GM18520 (cell line): ENCODE results near the gene RAB9B.
"Not testable (repeated sequence)": the region's sequence is repeated elsewhere in the genome, so short reads cannot be mapped to it uniquely, and the experiment has no call there.

Experiments used
- ATAC-seq: cut with Tn5 transposase; IDR thresholded peaks from one replicate; pipeline ENCODE4 v1.9.1; 2021; ENCODE audit not compliant: unreplicated experiment

RAB9B gene

GRCh38 chrX:103817101-103817500 lies 15.0 kb downstream of the RAB9B start:
- ATAC-seq: not testable (repeated sequence)

GRCh38 chrX:103811858-103812257 lies 20.2 kb downstream of the RAB9B start:
- no peak for ATAC-seq

- no peak for ATAC-seq
Measured at GRCh38 chrX:103806862-103807474, 25.1 kb downstream of the RAB9B start.

GRCh38 chrX:103805860-103806259 lies 26.2 kb downstream of the RAB9B start:
- ATAC-seq: no peak

GRCh38 chrX:103800318-103800717 lies 31.7 kb downstream of the RAB9B start:
- no peak for ATAC-seq

- ATAC-seq: no peak
Measured at GRCh38 chrX:103797691-103798090, 34.4 kb downstream of the RAB9B start.

- no peak for ATAC-seq
Measured at GRCh38 chrX:103794119-103794518, 37.9 kb downstream of the RAB9B start.

- ATAC-seq: no peak
Measured at GRCh38 chrX:103793545-103793940, 38.5 kb downstream of the RAB9B start.

GRCh38 chrX:103792916-103793544 lies 39.0 kb downstream of the RAB9B start:
- ATAC-seq: no peak

- no peak for ATAC-seq
Measured at GRCh38 chrX:103791826-103792485, 40.1 kb downstream of the RAB9B start.

GRCh38 chrX:103791228-103791627 lies 40.8 kb downstream of the RAB9B start:
- no peak for ATAC-seq

- ATAC-seq: no peak
Measured at GRCh38 chrX:103789004-103789403, 43.1 kb downstream of the RAB9B start.

- no peak for ATAC-seq
Measured at GRCh38 chrX:103783971-103784370, 48.1 kb downstream of the RAB9B start.

GRCh38 chrX:103783196-103783595 lies 48.9 kb downstream of the RAB9B start:
- no peak for ATAC-seq

- ATAC-seq: no peak
Measured at GRCh38 chrX:103782640-103783039, 49.4 kb downstream of the RAB9B start.

- no peak for ATAC-seq
Measured at GRCh38 chrX:103781706-103782105, 50.4 kb downstream of the RAB9B start.

GRCh38 chrX:103781062-103781402 lies 51.0 kb downstream of the RAB9B start:
- ATAC-seq: no peak

- no peak for ATAC-seq
Measured at GRCh38 chrX:103780336-103781061, 51.6 kb downstream of the RAB9B start.

GRCh38 chrX:103779141-103779789 lies 52.8 kb downstream of the RAB9B start:
- ATAC-seq: no peak

GRCh38 chrX:103776546-103776945 lies 55.5 kb downstream of the RAB9B start, which contains the start of gene PLP1:
TSS of gene PLP1 (plus strand) at chrX:103776840. CDS start at chrX:103776996, 156 bp downstream.
- ATAC-seq: no peak

- ATAC-seq: no peak
Measured at GRCh38 chrX:103774070-103774642, 57.9 kb downstream of the RAB9B start.
